G401 (cell line): ENCODE data around the gene CARMIL1. TPM values are rescaled to one million over a fixed set of nuclear protein-coding genes. Genes with fewer than 3 reads are reported as not detected.

Experiments
- DNase-seq: peaks from one replicate; pipeline ENCODE4 v3.0.0-alpha.2; 2015; ENCODE audit warnings: low spot score
- in situ Hi-C: cut with HindIII; loops from 2 replicates; pipeline ENCODE4 v1.10.0; 2016; ENCODE audit warnings: low sequenced_read_pairs, mixed read lengths
- total RNA-seq: library from RNA; depleted of rRNA; stranded (reverse); fragments of >200 nt; shearing (Covaris generic); gene quantifications from 2 replicates; pipeline ENCODE4 v1.2.3, GENCODE V29; 2014

The CARMIL1 gene
- total RNA-seq, 1 experiment from 2014 or later: 0.20 TPM

GRCh38 chr6:25512560-25512959, 233.4 kb downstream of the CARMIL1 start:
- in situ Hi-C loops: no loop called here
- DNase-seq: no peak

GRCh38 chr6:25519856-25520255, 240.7 kb downstream of the CARMIL1 start:
- in situ Hi-C loops: no loop called here
- DNase-seq: no peak

GRCh38 chr6:25524542-25524941, 245.4 kb downstream of the CARMIL1 start:
- in situ Hi-C loops: no loop called here
- DNase-seq: no peak

GRCh38 chr6:25525078-25525477, 245.9 kb downstream of the CARMIL1 start:
- in situ Hi-C loops: no loop called here
- no peak for DNase-seq

DNA sequence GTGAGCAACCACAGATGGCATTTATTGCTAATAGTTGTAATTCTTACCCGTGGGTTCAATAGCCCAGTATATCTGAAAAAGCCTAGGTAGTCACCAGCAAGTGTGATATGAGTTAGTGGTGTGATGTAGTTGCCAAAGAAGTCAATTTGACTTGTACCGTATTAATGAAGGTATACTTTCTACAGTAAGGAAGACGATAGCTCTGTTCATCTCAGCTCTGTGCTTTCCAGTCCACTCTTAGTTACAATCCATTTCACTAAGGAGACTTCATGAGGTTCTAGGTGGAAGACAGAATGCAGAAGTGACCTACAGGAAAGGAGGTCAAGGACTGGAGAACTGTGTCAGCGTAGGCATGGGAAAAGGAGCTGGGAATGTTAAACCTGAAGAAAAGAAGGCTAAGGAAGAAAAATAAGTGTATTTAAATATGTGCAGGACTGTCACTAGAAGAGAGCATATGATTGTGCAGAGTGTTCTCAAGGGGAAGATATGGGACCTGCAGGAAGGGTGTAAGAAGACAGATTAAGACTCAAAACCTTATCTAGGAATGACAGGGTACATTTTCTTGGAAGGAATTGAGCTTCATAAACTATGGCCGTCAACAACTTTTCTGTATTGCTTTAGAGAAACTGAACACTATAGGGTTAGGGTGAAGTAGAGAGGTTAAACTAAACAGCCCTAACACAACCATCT, 255.9 kb downstream of the CARMIL1 start:
- in situ Hi-C loops: no loop called here
- no peak for DNase-seq

GRCh38 chr6:25535632-25536225, 256.6 kb downstream of the CARMIL1 start:
- DNase-seq: no peak
- in situ Hi-C loops: no loop called here

GRCh38 chr6:25536781-25537180, 257.6 kb downstream of the CARMIL1 start:
- in situ Hi-C loops: no loop called here
- DNase-seq: no peak

GRCh38 chr6:25537349-25538018, 258.3 kb downstream of the CARMIL1 start:
- in situ Hi-C loops: no loop called here
- no peak for DNase-seq

DNA sequence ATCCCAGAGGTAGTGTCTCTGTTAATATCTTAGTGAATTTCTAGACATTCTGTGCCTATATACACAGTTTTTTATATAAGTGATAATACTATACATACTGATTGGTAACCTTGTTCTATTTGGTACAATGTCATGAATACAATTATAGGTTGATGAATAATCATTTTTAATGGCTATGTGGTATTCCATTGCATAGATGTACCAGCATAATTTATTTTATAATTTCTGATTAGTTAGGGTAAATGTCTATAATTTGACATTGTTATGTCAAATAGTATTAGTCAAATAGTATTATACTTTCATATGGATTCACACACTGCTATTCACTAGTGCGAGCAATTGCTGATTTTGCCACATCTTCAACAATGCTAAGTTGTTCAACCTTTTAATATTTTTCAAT, 262.1 kb downstream of the CARMIL1 start:
- in situ Hi-C loops: no loop called here
- DNase-seq: no peak

DNA sequence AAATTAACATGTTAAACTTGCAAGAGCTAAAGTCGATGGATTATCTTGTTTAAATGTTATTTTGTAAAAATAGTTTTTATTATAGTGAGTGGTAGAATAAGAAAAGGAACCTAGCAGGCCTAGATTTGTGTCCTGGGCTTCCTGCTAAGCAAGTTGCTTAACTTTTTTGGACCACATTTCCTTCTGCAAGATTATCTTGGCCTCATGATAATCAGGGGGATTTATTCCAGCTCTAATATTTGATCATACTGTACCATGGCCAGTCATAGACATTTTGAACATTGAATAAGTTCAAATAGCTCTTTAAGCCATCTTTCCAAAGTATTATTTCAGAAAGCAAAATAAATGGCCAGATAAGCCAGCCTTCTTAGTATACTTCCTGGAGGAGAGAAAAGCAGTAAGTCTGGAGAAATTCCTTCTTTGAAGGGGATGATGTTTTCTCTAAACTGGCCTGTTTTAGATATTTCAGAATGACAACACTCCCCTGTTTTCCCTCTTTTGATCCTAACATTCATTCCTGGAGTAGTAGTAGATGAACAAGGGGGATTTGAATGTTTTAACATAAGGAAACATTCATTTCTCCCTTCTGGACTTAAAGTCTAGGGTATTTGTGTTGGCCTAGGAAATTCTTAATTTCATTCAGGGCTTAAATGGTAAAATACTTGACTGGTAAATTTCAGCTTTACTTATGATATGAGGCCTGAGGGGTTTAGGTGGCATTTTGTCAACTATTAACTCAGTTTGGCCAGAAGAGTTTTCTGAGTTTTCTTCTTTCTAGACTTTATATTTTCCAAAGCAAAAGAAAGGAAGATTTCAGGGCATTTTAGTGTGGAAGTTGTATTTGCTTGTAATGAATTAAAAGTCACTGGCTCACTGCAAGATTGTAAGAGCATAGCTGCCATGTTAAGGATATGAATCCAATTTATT, 264.1 kb downstream of the CARMIL1 start:
- in situ Hi-C loops: no loop called here

GRCh38 chr6:25544833-25545232, 265.7 kb downstream of the CARMIL1 start:
- in situ Hi-C loops: no loop called here
- no peak for DNase-seq

More for the DNA sequence above, 264.1 kb downstream of the CARMIL1 start:
- DNase-seq: no peak

GRCh38 chr6:25547797-25548196, 268.6 kb downstream of the CARMIL1 start:
- DNase-seq: no peak
- in situ Hi-C loops: no loop called here

DNA sequence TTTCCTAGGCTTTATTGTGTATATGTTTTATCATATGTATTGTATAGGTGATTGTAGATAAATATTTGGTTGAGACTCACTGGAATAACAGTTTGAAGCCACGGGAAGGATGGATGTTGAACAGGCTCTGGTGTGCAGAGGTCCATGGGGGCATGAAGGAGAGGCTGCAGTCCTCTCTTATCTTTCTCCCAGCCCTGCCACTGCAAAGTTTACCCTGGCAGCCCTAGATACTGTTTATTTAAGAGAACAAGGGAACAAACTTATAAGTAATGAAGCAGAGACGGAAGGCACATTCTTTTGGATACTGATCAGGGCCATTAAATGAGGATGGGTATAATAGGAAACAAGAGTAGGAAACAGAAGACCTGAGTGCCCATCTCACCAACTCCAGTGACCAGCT, 269.3 kb downstream of the CARMIL1 start:
- no peak for DNase-seq
- in situ Hi-C loops: no loop called here

DNA sequence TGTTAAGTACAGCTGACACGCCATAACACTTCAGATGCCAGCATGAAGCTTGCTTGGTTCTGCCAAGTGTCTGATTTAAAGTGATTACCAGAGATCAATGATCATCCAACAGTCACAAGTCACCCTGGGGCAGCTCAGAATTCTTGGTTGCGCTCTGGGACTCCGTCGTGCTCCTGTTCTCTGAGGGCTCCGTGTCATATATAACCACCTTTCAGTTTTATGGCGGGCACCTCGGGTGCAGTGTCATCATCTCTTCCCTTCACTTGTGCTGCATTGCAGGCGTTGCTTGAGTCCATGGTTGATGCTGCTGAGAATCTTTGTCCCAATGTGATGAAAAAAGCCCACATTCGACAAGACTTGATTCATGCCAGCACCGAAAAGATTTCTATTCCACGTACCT, 271.5 kb downstream of the CARMIL1 start:
- in situ Hi-C loops: no loop called here
- no peak for DNase-seq

DNA sequence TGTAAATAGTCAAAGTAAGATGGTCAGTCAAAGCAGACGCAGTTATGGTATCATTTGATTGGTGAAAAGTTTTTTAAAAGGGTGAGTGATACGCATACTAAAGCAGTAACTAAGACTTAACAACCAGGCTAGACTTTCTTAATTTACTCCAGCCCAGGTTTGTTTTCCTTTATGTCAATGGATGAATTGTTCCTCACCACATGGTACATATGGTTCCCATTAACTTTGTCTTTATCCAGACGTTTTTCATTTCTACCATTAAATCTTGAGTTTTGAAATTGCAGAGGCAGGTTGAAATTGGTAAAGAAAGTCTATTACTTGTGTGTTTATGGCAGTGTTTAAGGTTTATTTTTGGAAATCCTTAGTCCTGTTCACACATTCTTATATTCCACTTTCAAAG, 274.3 kb downstream of the CARMIL1 start:
- no peak for DNase-seq
- in situ Hi-C loops: no loop called here

DNA sequence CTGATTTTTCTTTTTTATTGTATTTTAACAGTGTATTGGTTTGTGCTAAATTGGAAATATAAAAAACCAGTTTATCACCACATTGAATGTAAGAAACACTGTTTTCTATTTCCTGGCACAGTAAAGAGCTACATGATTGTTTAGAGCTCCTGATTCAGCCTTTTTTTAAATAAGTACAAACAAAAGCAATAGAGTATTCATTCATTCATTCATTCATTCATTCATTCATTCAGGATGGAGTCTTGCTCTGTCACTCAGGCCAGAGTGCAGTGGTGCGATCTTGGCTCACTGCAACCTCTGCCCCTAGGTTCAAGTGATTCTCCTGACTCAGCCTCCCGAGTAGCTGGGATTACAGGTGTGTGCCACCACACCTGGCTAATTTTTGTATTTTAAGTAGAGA, 276.0 kb downstream of the CARMIL1 start:
- DNase-seq: no peak
- in situ Hi-C loops: no loop called here

DNA sequence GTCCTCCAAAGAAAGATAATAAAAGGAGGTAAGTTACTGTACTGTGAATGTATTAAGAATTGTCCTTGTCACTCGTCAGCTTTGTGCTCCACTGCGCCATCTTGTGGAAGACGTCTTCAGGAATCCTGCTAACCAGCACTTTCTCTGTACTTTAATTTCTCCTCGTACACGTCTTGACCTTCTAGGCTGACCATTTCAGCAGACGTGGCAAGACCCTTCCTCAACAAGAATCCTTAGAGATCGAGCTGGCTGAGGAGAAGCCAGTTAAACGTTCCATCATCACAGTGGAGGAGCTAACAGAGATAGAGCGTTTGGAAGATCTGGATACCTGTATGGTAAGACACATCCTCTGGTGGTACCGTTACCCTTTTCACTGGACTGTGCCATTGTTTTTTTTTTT, 277.3 kb downstream of the CARMIL1 start:
- in situ Hi-C loops: no loop called here
- DNase-seq: peak; percentile 86

- in situ Hi-C loops: no loop called here
- no peak for DNase-seq
Measured at GRCh38 chr6:25558155-25558817, 279.1 kb downstream of the CARMIL1 start.

DNA sequence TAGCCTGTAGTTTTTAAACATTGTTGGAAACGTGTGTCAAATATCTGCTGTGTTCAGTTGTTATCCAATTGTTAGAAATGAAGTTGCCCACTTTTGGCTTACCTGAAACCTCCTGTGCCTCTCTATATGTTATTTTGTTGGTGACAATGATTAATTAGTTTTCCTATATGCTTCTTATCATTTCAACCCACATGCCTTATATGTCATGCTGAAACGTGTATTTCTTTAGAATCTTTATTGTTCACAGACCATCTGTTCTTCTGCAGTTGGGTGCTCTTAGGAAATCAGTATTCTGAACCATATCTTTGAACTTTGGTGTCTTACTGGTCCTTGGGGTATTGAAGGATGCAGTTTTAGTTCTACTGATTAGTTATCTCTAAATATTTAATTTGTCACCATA, 281.7 kb downstream of the CARMIL1 start:
- no peak for DNase-seq
- in situ Hi-C loops: no loop called here
